ENCODE results near the gene ESR2. TPM values are rescaled to one million over a fixed set of nuclear protein-coding genes. Genes with fewer than 3 reads are reported as not detected.

Gene ESR2
- total and polyA plus RNA-seq, 4 donors: 0.11 to 3.4 (median 0.37) TPM

DNA sequence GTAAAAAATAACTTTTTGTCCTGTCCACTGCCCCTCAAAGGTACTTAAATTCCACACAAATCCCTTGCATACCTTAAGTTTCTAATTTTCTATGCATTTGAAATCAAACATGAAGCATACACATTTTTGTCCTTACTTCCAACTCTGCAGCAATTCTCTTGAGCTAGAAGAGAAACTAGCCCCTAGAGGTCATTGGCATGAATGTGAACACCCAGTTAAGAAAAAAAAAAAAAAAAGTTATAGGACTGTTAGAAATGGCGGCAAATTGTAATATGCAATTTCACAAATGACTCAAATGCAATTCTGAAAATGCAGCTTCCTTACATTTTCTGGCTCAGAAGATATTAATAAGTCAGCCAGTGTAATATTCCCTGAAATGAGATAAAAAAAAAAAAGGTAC lies 4.6 kb upstream of the ESR2 start:
- WGBS, 2 donors: 93 to 100% methylated on average over 1 of the region's 1 CpG
- Histone ChIP-seq H3K9ac (ENCODE audit: insufficient read depth in 1 of 2, low read length in 2 of 2) (no peak overlapping the region), H3K27me3 (ENCODE audit: control insufficient read depth in 3 of 3, insufficient read depth in 3 of 3, low read length in 2 of 3) (peaks cover 0 to 13% (median 0%) of the 10 kb centered on the region in 3 donors), H3K4me1 (ENCODE audit: control insufficient read depth in 5 of 5, insufficient read depth in 5 of 5, low read length in 5 of 5) (peaks cover 0 to 13% (median 3%) of the 10 kb centered on the region in 5 donors), H3K4me3 (no peak overlapping the region), H3K9me3 (ENCODE audit: control insufficient read depth in 4 of 4, insufficient read depth in 3 of 4, low read length in 3 of 4) (no peaks in the 10 kb centered on the region), H3K27ac (ENCODE audit: low read depth in 1 of 2, low read length in 1 of 2) (no peak overlapping the region), H3K36me3 (ENCODE audit: control insufficient read depth in 4 of 4, insufficient read depth in 4 of 4, low read length in 4 of 4) (no peaks in the 10 kb centered on the region)
- DNase-seq (no peak), ATAC-seq (ENCODE audit: insufficient read depth, low FRiP score) (no peak)
- TF ChIP-seq, protein P1, sequence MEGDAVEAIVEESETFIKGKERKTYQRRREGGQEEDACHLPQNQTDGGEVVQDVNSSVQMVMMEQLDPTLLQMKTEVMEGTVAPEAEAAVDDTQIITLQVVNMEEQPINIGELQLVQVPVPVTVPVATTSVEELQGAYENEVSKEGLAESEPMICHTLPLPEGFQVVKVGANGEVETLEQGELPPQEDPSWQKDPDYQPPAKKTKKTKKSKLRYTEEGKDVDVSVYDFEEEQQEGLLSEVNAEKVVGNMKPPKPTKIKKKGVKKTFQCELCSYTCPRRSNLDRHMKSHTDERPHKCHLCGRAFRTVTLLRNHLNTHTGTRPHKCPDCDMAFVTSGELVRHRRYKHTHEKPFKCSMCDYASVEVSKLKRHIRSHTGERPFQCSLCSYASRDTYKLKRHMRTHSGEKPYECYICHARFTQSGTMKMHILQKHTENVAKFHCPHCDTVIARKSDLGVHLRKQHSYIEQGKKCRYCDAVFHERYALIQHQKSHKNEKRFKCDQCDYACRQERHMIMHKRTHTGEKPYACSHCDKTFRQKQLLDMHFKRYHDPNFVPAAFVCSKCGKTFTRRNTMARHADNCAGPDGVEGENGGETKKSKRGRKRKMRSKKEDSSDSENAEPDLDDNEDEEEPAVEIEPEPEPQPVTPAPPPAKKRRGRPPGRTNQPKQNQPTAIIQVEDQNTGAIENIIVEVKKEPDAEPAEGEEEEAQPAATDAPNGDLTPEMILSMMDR (IDR thresholded peaks at IDR 0.05; ENCODE audit: control extremely low read depth, extremely low read depth): no peak

DNA sequence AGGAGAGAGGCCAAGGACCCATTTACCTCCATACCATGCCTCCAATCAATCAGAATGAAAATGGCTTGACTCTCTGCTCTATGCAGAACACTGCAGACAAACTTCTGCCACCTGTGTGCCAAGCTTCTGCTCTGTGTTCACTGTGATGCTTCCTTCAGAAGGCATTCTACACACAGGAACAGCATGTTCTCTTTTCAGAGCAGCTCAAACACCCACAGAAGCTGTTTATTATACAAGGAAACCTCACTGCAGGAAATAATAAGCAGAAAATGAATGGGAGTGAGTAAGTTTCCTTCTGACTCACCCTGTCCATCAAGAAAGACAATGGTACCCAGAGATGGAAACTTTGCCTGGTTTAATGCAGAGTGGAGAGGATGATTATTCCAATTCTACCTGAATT lies 2.4 kb upstream of the ESR2 start:
- DNase-seq (no peak), ATAC-seq (ENCODE audit: insufficient read depth, low FRiP score) (no peak)
- no peak overlapping the region for H3K9ac ChIP-seq (ENCODE audit: insufficient read depth in 1 of 2, low read length in 2 of 2)
- H3K27ac ChIP-seq (ENCODE audit: low read depth in 1 of 2, low read length in 1 of 2): peak overlapping the region in 1 of 2 donors; percentile 24
- peaks cover 0 to 20% (median 3%) of the 10 kb centered on the region in 5 donors for H3K4me1 ChIP-seq (ENCODE audit: control insufficient read depth in 5 of 5, insufficient read depth in 5 of 5, low read length in 5 of 5)
- peaks cover 0 to 21% (median 0%) of the 10 kb centered on the region in 3 donors for H3K27me3 ChIP-seq (ENCODE audit: control insufficient read depth in 3 of 3, insufficient read depth in 3 of 3, low read length in 2 of 3)
- H3K4me3 ChIP-seq: no peak overlapping the region
- no peaks in the 10 kb centered on the region for H3K36me3 ChIP-seq (ENCODE audit: control insufficient read depth in 4 of 4, insufficient read depth in 4 of 4, low read length in 4 of 4)
- TF ChIP-seq, protein P1 (IDR thresholded peaks at IDR 0.05; ENCODE audit: control extremely low read depth, extremely low read depth): no peak
- no peaks in the 10 kb centered on the region for H3K9me3 ChIP-seq (ENCODE audit: control insufficient read depth in 4 of 4, insufficient read depth in 3 of 4, low read length in 3 of 4)

DNA sequence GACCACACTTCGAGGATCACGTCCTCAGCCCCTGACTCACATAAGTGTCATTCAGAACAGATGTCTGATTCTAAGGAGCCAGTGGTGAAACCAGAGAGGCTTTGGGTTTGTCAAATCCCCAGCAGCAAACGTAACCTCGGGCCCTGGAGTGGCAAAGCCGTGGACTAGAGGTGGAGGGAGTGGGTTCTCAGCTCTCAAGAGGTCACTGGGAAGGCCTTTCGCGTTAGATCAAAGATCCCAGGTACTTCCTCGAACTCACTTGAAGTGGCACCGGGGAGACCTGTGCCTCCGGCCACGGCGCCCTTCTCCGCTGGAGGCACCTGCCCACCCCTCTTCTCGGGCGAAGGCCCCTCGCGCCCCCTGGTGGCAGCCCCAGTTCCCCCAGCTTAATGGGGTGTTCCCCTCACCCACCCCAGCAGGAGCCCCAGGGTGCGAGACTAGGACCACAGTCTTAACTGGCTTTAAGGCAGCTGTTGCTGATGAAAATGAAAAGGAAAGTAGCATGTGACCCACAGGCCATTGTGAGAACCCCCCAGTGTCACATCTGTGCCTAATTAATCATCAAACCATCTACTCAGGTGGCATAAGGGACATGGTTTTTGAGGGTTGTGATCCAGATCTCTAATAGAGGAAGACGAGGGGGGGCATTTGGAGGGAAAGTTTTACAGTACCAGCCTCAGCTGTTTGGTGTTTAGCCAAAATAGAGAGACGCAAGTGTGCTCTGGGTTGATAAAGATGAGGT lies 672 bp upstream of the ESR2 start:
- H3K27me3 ChIP-seq (ENCODE audit: control insufficient read depth in 3 of 3, insufficient read depth in 3 of 3, low read length in 2 of 3): peaks cover 0 to 21% (median 0%) of the 10 kb centered on the region in 3 donors
- peak overlapping the region in 1 of 2 donors; percentile 38 for H3K9ac ChIP-seq (ENCODE audit: insufficient read depth in 1 of 2, low read length in 2 of 2)
- no peak overlapping the region for H3K27ac ChIP-seq (ENCODE audit: low read depth in 1 of 2, low read length in 1 of 2)
- TF ChIP-seq, protein P1 (IDR thresholded peaks at IDR 0.05; ENCODE audit: control extremely low read depth, extremely low read depth): peak; percentile 27
- H3K36me3 ChIP-seq (ENCODE audit: control insufficient read depth in 4 of 4, insufficient read depth in 4 of 4, low read length in 4 of 4): no peaks in the 10 kb centered on the region
- WGBS, 2 donors: 7 to 8% methylated on average over 20 of the region's 20 CpGs
- peak; percentile 45 to 74 (median 64) for DNase-seq
- H3K4me1 ChIP-seq (ENCODE audit: control insufficient read depth in 5 of 5, insufficient read depth in 5 of 5, low read length in 5 of 5): peaks cover 0 to 20% (median 3%) of the 10 kb centered on the region in 5 donors
- no peaks in the 10 kb centered on the region for H3K9me3 ChIP-seq (ENCODE audit: control insufficient read depth in 4 of 4, insufficient read depth in 3 of 4, low read length in 3 of 4)
- peak; percentile 64 for ATAC-seq (ENCODE audit: insufficient read depth, low FRiP score)
- H3K4me3 ChIP-seq: no peak overlapping the region

Data from lung (tissue), 12 donors.